ENCODE measurements around the gene CCDC85C.

CCDC85C gene

GRCh38 chr14:99507860-99508640 is 96.0 kb downstream of the CCDC85C start:
- no peak for DNase-seq

- no peak for DNase-seq
Measured at GRCh38 chr14:99506276-99506675, 97.7 kb downstream of the CCDC85C start.

GRCh38 chr14:99505089-99505488 is 98.9 kb downstream of the CCDC85C start:
- no peak for DNase-seq

GRCh38 chr14:99503848-99504453 is 100.1 kb downstream of the CCDC85C start:
- no peak for DNase-seq

- no peak for DNase-seq
Measured at GRCh38 chr14:99502989-99503421, 101.0 kb downstream of the CCDC85C start.

GRCh38 chr14:99497894-99498293 is 106.1 kb downstream of the CCDC85C start:
- DNase-seq, result no peak

GRCh38 chr14:99497341-99497740 is 106.7 kb downstream of the CCDC85C start:
- DNase-seq, result no peak

GRCh38 chr14:99484106-99484505 is 119.9 kb downstream of the CCDC85C start:
- DNase-seq, result no peak

GRCh38 chr14:99481745-99482099 is 122.3 kb downstream of the CCDC85C start:
- DNase-seq, result no peak

GRCh38 chr14:99480917-99481744 is 122.9 kb downstream of the CCDC85C start, which contains the start of gene CCNK:
Gene CCNK (plus strand): TSS chr14:99481409. CDS start chr14:99492678, 11,269 bp downstream.
- DNase-seq, result peak; percentile 98

- DNase-seq, result peak; percentile 50
Measured at GRCh38 chr14:99479906-99480869, 123.8 kb downstream of the CCDC85C start, which contains the start of gene SETD3. Gene SETD3 (minus strand): TSS chr14:99480859. CDS start chr14:99465805, 15,054 bp downstream.

- no peak for DNase-seq
Measured at GRCh38 chr14:99479160-99479905, 124.7 kb downstream of the CCDC85C start.

GRCh38 chr14:99478128-99478527 is 125.9 kb downstream of the CCDC85C start:
- DNase-seq, result no peak

GRCh38 chr14:99476864-99477263 is 127.1 kb downstream of the CCDC85C start:
- DNase-seq, result peak; percentile 20

GRCh38 chr14:99475660-99476059 is 128.3 kb downstream of the CCDC85C start:
- DNase-seq, result no peak

- no peak for DNase-seq
Measured at GRCh38 chr14:99475179-99475578, 128.8 kb downstream of the CCDC85C start.

- no peak for DNase-seq
Measured at GRCh38 chr14:99473458-99473857, 130.5 kb downstream of the CCDC85C start.

GRCh38 chr14:99472937-99473336 is 131.1 kb downstream of the CCDC85C start:
- no peak for DNase-seq

- no peak for DNase-seq
Measured at GRCh38 chr14:99471731-99472130, 132.3 kb downstream of the CCDC85C start.

- no peak for DNase-seq
Measured at GRCh38 chr14:99468836-99469592, 135.0 kb downstream of the CCDC85C start.

- no peak for DNase-seq
Measured at GRCh38 chr14:99468081-99468480, 135.9 kb downstream of the CCDC85C start.

Measured in NCI-H226 (cell line).